NCI-H2107 treated with DMSO at 0.1 percent for 48 hours (cell line): Measurements from ENCODE around the gene TRIM39.
A peak's percentile ranks its signal among the peaks of the same experiment; 100 is the strongest.

Experiments
- DNase-seq: peaks from one replicate; lab custom pipeline; 2025; ENCODE audit not compliant: unreplicated experiment; lab: John Stamatoyannopoulos, UW

TRIM39 gene

DNA sequence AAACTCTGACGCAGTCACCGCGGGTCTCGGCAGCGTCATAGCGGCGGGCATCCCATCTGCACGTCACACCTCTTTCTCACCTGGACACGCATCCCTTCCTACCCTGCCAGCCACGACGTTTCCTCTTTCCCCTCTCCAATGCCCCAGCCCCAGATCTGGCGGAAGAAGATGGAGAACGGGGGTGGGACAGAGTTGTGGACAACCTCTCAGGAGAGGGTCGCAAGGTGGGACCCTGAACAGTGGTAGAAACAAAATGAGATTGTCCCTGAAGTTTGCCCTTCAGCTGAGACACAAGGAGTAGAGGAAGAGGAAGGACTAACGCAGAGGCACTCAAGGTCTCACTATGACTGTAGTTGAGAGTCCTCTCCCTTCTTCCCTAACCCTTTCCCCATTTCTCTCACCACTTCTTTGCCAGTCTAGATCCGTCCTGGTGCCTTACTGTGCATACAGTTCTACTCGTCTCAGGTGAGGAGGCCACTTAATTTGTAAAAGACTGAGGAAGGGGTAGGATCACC lies 562 bp downstream of the TRIM39 start:
- peak; percentile 7 for DNase-seq

DNA sequence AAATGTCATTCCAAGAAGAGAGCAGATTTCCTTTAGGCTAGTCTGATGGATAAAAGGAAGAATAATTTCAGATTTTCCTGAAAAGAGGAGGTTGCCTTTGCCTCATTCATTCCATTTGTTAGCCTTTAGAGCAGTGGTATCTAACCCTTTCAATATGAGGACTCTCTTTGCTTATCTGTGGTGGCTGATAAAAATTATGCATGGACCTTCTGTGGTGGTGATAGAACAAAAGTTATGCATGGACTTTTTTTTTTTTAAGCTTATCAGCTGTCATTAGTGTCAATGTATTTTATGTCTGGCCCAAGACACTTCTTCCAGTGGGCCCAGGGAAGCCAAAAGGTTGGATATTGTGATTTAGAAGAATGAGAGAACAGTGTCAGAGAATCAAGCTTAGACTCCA lies 1.7 kb downstream of the TRIM39 start:
- no peak for DNase-seq

DNA sequence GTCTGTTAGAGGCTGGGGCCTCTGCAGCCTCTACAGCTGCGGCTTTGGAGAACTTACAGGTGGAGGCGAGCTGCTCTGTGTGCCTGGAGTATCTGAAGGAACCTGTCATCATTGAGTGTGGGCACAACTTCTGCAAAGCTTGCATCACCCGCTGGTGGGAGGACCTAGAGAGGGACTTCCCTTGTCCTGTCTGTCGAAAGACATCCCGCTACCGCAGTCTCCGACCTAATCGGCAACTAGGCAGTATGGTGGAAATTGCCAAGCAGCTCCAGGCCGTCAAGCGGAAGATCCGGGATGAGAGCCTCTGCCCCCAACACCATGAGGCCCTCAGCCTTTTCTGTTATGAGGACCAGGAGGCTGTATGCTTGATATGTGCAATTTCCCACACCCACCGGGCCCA lies 2.6 kb downstream of the TRIM39 start:
- no peak for DNase-seq

- DNase-seq: no peak
These were observed 5.3 kb downstream of the TRIM39 start for GRCh38 chr6:30331981-30332380.

DNA sequence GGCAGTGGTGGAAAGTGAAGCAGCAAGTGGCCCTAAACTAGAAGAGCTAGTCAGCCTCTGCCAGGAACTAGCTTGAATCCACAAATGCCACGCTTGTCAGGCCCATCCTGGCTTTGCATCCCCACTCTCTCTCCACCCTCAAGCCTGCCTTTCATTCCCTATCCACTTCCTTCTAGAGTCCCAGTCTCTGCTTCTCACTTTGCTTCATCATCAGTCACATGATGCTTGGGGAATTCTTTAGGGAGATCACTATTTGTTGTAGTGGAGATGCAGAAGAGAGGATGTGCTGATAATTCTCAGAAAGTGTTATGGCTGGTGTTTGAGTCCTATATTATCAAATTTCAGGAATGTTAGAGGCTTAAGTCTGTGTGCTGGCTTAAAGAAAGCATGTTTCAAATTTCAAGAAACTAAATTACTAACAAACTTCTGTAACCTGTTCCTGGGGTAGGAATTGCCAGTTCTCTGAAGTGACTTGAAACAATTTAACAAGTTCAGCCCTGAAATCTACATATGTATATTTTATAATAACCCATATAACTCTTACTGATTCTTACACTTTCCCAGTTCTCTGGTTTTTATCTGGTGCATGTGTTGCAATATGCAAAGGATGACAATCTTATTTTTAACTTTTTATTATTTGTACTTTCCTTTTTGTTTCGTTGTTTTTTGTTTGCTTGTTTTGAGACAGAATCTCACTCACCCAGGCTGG lies 7.5 kb downstream of the TRIM39 start:
- DNase-seq: no peak

GRCh38 chr6:30340589-30341054 lies 13.9 kb downstream of the TRIM39 start:
- DNase-seq: no peak

GRCh38 chr6:30341218-30341617 lies 14.5 kb downstream of the TRIM39 start:
- no peak for DNase-seq

DNA sequence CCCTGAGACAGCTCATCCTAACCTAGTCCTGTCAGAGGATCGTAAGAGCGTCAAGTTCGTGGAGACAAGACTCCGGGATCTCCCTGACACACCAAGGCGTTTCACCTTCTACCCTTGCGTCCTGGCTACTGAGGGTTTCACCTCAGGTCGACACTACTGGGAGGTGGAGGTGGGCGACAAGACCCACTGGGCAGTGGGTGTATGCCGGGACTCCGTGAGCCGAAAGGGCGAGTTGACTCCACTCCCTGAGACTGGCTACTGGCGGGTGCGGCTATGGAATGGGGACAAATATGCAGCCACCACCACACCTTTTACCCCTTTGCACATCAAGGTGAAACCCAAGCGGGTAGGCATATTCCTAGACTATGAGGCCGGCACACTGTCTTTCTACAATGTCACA lies 15.0 kb downstream of the TRIM39 start:
- no peak for DNase-seq

- DNase-seq: no peak
These were observed 17.6 kb downstream of the TRIM39 start for GRCh38 chr6:30344191-30344867.

DNA sequence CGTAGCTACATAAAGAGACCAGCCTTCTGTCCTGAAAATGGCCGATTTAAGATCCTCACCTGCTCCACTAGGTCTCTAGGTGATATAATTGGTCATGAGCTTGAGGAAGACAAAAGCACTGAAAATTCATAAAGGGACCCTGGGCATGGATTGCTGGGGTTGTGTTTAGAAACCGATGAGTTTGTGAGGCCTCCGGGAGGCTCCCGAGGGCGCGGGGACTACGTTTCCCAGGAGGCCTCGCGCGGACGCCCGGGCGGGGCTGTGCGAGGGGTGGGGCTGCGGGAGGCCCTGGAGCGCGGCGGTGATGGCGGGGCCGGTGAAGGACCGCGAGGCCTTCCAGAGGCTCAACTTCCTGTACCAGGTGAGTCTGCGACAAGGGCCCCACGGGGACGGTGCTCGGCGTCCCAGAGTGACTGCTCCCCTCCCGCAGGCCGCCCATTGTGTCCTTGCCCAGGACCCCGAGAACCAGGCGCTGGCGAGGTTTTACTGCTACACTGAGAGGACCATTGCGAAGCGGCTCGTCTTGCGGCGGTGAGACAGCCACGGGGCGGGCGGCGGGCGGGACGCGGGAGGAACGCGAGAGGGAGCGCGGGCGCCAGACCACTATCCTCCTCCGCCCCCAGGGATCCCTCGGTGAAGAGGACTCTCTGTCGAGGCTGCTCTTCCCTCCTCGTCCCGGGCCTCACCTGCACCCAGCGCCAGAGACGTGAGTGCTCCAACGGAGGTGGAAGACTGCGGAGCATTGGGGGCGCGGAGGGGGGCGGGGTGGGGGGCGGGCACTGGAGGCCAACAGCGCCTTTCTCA lies 18.3 kb downstream of the TRIM39 start, which contains the start of gene RPP21:
Gene RPP21, plus strand, starts transcription at position 289 of the 804 bp plus-strand sequence. Its CDS starts 16 bp downstream, at position 305.
- DNase-seq: peak; percentile 18

DNA sequence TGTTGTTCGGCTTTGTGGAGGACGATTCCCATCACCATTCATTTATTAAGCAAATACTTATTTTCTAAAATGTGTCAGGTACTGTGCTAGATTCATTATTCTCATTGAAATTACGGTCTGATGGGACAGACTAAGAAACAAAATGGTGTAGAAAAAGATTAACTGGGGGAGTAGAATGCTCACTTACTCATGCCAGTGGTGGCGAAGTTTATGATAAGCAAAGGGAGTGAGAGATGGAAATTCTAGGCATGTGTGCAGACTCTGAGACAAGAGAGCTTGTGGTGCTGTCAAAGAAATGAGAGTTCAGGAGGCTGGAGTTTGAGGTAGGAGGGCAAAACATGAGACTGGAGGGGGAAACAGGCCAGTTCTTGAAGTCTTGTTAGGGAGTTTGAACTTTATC lies 19.1 kb downstream of the TRIM39 start:
- no peak for DNase-seq

DNA sequence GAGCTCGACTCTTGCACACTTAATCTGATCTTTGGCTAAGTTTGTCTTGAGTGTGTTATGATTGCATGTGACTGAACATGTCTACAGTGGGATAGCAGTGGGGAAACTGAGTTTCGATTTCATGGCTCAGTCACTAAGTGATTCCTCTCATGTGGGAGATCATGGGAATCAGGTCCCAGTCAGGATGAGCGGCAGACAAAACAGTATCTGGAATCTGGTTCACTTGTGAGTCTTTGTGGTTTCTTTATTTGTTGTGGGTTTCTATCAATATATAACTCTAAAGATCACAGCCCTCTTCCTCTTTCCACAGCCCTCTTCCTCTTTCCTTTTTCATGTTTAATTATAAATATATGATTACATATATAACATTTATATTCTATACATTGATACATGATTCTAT lies 22.2 kb downstream of the TRIM39 start:
- DNase-seq: no peak

GRCh38 chr6:30349421-30350177 lies 22.9 kb downstream of the TRIM39 start:
- no peak for DNase-seq

DNA sequence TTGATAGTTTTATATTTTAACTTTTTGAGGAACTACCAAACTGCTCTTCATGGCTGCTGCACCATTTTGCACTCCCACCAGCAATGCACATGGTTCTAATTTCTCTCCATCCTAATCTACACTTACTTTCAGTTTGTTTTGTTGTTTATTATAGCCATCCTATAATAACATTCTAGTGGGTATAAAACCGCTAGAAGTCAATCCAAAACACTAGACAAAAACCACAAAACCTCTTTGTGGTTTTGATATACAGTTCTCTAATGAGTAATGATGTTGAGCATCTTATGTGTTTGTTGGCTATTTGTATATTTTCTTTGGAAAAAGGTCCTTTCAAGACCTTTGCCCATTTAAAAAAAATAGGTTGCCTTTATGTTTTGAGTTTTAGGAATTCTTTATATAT lies 23.8 kb downstream of the TRIM39 start:
- no peak for DNase-seq

DNA sequence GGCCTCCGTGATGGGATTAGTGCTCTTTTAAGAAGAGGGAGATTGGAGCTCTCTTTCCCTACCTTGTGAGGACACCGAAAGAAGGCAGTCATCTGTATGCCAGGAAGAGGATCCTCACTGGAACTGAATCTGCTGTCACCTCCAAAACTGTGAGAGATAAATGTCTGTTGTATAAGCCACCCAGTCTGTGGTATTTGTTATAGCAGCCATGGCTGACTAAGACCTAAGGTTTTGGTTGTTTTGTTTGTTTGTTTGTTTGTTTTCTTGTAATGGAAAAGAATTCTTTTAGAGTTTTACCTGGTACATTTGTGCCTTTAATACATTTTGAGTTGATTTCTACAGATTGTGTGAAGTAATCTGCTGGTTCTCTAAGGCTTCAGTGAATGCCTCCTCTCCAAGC lies 25.8 kb downstream of the TRIM39 start:
- DNase-seq: no peak

GRCh38 chr6:30355281-30355680 lies 28.6 kb downstream of the TRIM39 start:
- no peak for DNase-seq

DNA sequence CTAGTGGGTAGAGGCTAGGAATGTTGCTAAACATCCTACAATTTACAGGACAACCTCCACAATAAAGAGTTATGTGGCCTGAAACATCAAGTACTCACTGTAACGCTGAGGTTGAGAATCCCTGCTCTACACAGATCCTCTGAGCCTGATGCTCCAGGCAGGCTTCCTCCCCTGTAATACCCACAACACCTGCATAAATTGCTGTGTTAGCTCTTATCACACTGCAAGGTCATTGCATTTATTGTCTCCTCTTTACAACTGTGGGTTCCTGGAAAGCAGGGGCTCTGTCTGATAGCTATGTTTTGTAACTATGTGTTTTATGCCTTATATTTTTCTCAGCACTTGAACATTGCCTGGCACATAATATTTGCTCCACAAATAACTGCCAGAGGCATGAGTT lies 29.8 kb downstream of the TRIM39 start:
- DNase-seq: no peak

- peak; percentile 37 for DNase-seq
These were observed 31.2 kb downstream of the TRIM39 start for GRCh38 chr6:30357678-30358540.

DNA sequence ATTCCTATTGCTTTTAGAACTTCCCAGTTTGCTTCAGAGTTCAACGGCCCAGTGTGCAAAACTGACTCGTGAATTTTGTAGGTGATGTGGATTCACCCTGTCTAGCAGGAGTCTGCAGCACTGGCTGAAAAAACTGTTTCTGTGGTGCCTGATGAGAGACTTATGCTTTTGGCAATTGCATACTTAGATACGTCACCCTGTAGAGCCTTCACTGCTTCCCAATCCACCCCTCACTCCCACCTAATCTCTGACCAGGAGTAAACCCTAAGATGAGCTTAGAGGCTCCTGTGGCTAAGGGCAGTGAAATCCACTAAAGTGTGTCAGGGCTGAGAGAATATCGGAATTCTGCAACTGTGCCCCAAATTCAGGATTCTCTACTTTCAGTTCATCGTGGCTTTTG lies 32.5 kb downstream of the TRIM39 start:
- no peak for DNase-seq

GRCh38 chr6:30360139-30360538 lies 33.4 kb downstream of the TRIM39 start:
- no peak for DNase-seq
